ENCODE data around the gene MYH14. TPM values are rescaled to one million over a fixed set of nuclear protein-coding genes. Genes with fewer than 3 reads are reported as not detected.

The MYH14 gene
- total and polyA plus RNA-seq, 2 of the 4 experiments (the other 2 are of a cell fraction): not detected

GRCh38 chr19:50317115-50317514 is 113.7 kb downstream of the MYH14 start:
- intact Hi-C loops (cut with micrococcal nuclease): no loop called here
- BruUV-seq (replicated peaks): no TSS peak
- Histone ChIP-seq H4K91ac (ENCODE audit: insufficient read depth, low read depth, low read length) (no peak overlapping the region), H4K8ac (ENCODE audit: low read depth in 2 of 2, low read length in 2 of 2) (no peak overlapping the region), H2AFZ (replicated peaks; ENCODE audit: low read length, poor library complexity) (no peak overlapping the region), H2BK15ac (ENCODE audit: low read depth, low read length) (no peak overlapping the region), H4K20me1 (ENCODE audit: insufficient read depth, low read length) (no peaks in the 10 kb centered on the region), H2AK9ac (replicated peaks; ENCODE audit: low read depth, low read length, poor library complexity) (no peak overlapping the region), H3K27me3 (ENCODE audit: control insufficient read depth, insufficient read depth, low read length) (peaks cover 32% of the 10 kb centered on the region), H3K14ac (replicated peaks; ENCODE audit: low read depth, low read length) (no peak overlapping the region), H3K4me1 (ENCODE audit: control insufficient read depth, insufficient read depth, low read length) (no peaks in the 10 kb centered on the region), H3K18ac (ENCODE audit: low read depth, low read length) (no peak overlapping the region), H3K27ac (ENCODE audit: insufficient read depth, low read length) (no peak overlapping the region), H4K5ac (ENCODE audit: low read depth, low read length) (no peak overlapping the region), H2AK5ac (ENCODE audit: low read depth, low read length) (no peak overlapping the region), H3K4me2 (ENCODE audit: low read depth, low read length) (no peak overlapping the region), H3K56ac (ENCODE audit: extremely low read depth, insufficient read depth, low read length) (no peak overlapping the region), H3K9me1 (ENCODE audit: insufficient read depth, low read length) (no peaks in the 10 kb centered on the region), H2BK120ac (ENCODE audit: low read depth, low read length) (no peak overlapping the region), H2BK20ac (ENCODE audit: low read depth, low read length) (no peak overlapping the region), H3K4ac (ENCODE audit: low read depth, low read length) (no peak overlapping the region), H3K36me3 (ENCODE audit: control insufficient read depth, insufficient read depth, low read length) (no peaks in the 10 kb centered on the region), H3K9me3 (ENCODE audit: control insufficient read depth, insufficient read depth, low read length) (no peaks in the 10 kb centered on the region), H3K23ac (ENCODE audit: low read depth, low read length) (no peak overlapping the region), H3K9ac (ENCODE audit: low read depth, low read length) (no peak overlapping the region), H2BK5ac (ENCODE audit: low read depth, low read length, poor library complexity, severe bottlenecking) (no peak overlapping the region), H3K4me3 (ENCODE audit: insufficient read depth, low read depth, low read length) (no peak overlapping the region), H3K79me1 (ENCODE audit: low read depth in 1 of 2, low read length in 2 of 2) (no peaks in the 10 kb centered on the region)
- in situ Hi-C loops (cut with MboI; ENCODE audit: low sequenced_read_pairs): no loop called here
- TF ChIP-seq RCOR1 (IDR thresholded peaks at IDR 0.05; ENCODE audit: insufficient replicate concordance, low read length) (no peak), SMC3 (IDR thresholded peaks at IDR 0.05; ENCODE audit: low read depth, low read length) (no peak), RAD21 (IDR thresholded peaks at IDR 0.05; ENCODE audit: low read length) (no peak), MAZ (IDR thresholded peaks at IDR 0.05; ENCODE audit: borderline replicate concordance, low read depth, low read length) (no peak), CTCF (conservative IDR thresholded peaks at IDR 0.05; ENCODE audit: low read depth, low read length) (no peak), CEBPB (IDR thresholded peaks at IDR 0.05; ENCODE audit: low read depth, low read length) (no peak), RFX5 (IDR thresholded peaks at IDR 0.05; ENCODE audit: low read depth, low read length) (no peak), NFE2L2 (IDR thresholded peaks at IDR 0.05; ENCODE audit: low read depth, low read length) (no peak), USF2 (IDR thresholded peaks at IDR 0.05; ENCODE audit: low read depth, low read length) (no peak), FOS (IDR thresholded peaks at IDR 0.05; ENCODE audit: low read depth, low read length) (no peak), CHD1 (IDR thresholded peaks at IDR 0.05; ENCODE audit: low read depth, low read length) (no peak), BHLHE40 (IDR thresholded peaks at IDR 0.05; ENCODE audit: low read depth, low read length) (no peak), MAFK (IDR thresholded peaks at IDR 0.05; ENCODE audit: low read depth, low read length) (no peak), MXI1 (IDR thresholded peaks at IDR 0.05; ENCODE audit: borderline replicate concordance, low read depth, low read length) (no peak), POLR2A (IDR thresholded peaks at IDR 0.05; ENCODE audit: low read depth, low read length) (no peak), ELK1 (IDR thresholded peaks at IDR 0.05; ENCODE audit: borderline replicate concordance, low read depth, low read length) (no peak)
- dilution Hi-C loops (cut with HindIII; ENCODE audit: low sequenced_read_pairs, unreplicated experiment): no loop called here
- ChIA-PET POLR2A (ENCODE audit: unreplicated experiment) (no interaction called here), CTCF (no interaction called here)
- DNase-seq: no peak
- 67% methylated on average over 2 of the region's 4 CpGs; no CpG with 5 or more reads in 1 of the 2 experiments for WGBS, 2 experiments (ENCODE audit: extremely low coverage in 2 of 2, insufficient read length in 1 of 2)
- no peak for ATAC-seq (ENCODE audit: low read depth)

Data from IMR-90 (cell line).